Right lobe of liver (tissue), 6 donors: ENCODE data around the gene NCF2. TPM values are rescaled to one million over a fixed set of nuclear protein-coding genes. Genes with fewer than 3 reads are reported as not detected.

Source experiments
- ATAC-seq, 4 donors: fragments of 200-7000 bp; cut with Tn5 transposase; one replicate each; pipeline ENCODE4 v1.9.1; 2020; ENCODE audit warnings: mild to moderate bottlenecking in 4 of 4, moderate library complexity in 4 of 4
- DNase-seq, 3 donors: peaks; one replicate each; pipeline ENCODE4 v3.0.0-alpha.2; 2020
- H3K27ac ChIP-seq, 3 donors: fragments of 200-600 bp; one replicate each; pipeline ENCODE4 v1.8.0; 2022
- H3K27me3 ChIP-seq, 2 donors: fragments of 200-600 bp; one replicate each; pipeline ENCODE4 v1.8.0; 2022
- H3K36me3 ChIP-seq, 4 donors: fragments of 200-600 bp; sonication (generic) in 1 of 4; one replicate each; pipeline versions ENCODE4 v1.5.1 to v1.8.0; 2017 to 2022; ENCODE audit warnings: control low read depth in 1 of 4
- H3K4me1 ChIP-seq, 4 donors: fragments of 200-600 bp; sonication (generic) in 1 of 4; one replicate each; pipeline versions ENCODE4 v1.5.1 to v1.8.0; 2017 to 2022; ENCODE audit warnings: control low read depth in 1 of 4
- H3K4me3 ChIP-seq, 3 donors: fragments of 200-600 bp; one replicate each; pipeline ENCODE4 v1.8.0; 2022
- H3K9me3 ChIP-seq, 4 donors: fragments of 200-600 bp; sonication (generic) in 1 of 4; one replicate each; pipeline versions ENCODE4 v1.5.1 to v1.8.0; 2017 to 2022; ENCODE audit warnings: control low read depth in 1 of 4
- CTCF ChIP-seq, 4 donors: fragments of 200-600 bp in 3 of 4; fragments of 450-650 bp in 1 of 4; IDR thresholded peaks; one replicate each; pipeline versions ENCODE4 v1.5.1 to v1.8.0; 2016 to 2022; ENCODE audit warnings: antibody characterized with exemption in 4 of 4, mild to moderate bottlenecking in 2 of 4
- POLR2A ChIP-seq: fragments of 450-650 bp; IDR thresholded peaks from one replicate; pipeline ENCODE4 v1.6.1; 2017; ENCODE audit warnings: antibody characterized with exemption, mild to moderate bottlenecking
- WGBS: methylation state at CpG from one replicate; pipeline ENCODE4 v1.1.6; 2018; ENCODE audit warnings: low coverage, low lambda C conversion rate; ENCODE audit not compliant: insufficient coverage; ENCODE audit errors: missing lambda C conversion rate; 5-methylcytosine and 5-hydroxymethylcytosine counted together
- intact Hi-C, 2 donors: fragments of 100-400 bp; cut with DNase I; formaldehyde crosslinking; loops; one replicate each; pipeline versions ENCODE4 v1.11.2 to v1.14.1; 2022
- total RNA-seq, 6 experiments: library from RNA; depleted of rRNA in 2 of 6; stranded (reverse); fragments of >200 nt in 2 of 6; fragmentation: NEBNext Ultra II Directional in 3 of 6; extraction: Animal tissue kit (Norgen Biotek cat#: 25700) in 3 of 6; gene quantifications; one replicate each; pipeline versions ENCODE4 v1.1.0 to v1.2.4, GENCODE V29; 2016 to 2023
- donor health status: DM: no; HTN: yes; CAD: no.
- donor health status: DM: no; HTN: no; CAD: no.
- donor health status: DM: no; HTN: no; CAD: no.
- donor health status: DM: no; HTN: yes; CAD: no.
- donor health status: DM: no; HTN: yes; CAD: no.

The NCF2 gene
- total RNA-seq, 6 experiments from 2014 or later, result 3.0 to 11.4 (median 7.9) TPM

GRCh38 chr1:183566026-183566425 is 24.2 kb downstream of the NCF2 start:
- Histone ChIP-seq H3K9me3 (no peaks in the 10 kb centered on the region), H3K36me3 (peaks cover 0 to 2% (median 0%) of the 10 kb centered on the region in 4 donors), H3K4me3 (no peak overlapping the region), H3K27me3 (no peaks in the 10 kb centered on the region), H3K27ac (no peak overlapping the region), H3K4me1 (no peaks in the 10 kb centered on the region)
- DNase-seq (no peak), ATAC-seq (no peak)
- no peak for TF ChIP-seq CTCF (IDR thresholded peaks at IDR 0.05)
- no peak for TF ChIP-seq POLR2A
- intact Hi-C loops, result no loop called here
- WGBS, result 80% methylated on average over 1 of the region's 2 CpGs

DNA sequence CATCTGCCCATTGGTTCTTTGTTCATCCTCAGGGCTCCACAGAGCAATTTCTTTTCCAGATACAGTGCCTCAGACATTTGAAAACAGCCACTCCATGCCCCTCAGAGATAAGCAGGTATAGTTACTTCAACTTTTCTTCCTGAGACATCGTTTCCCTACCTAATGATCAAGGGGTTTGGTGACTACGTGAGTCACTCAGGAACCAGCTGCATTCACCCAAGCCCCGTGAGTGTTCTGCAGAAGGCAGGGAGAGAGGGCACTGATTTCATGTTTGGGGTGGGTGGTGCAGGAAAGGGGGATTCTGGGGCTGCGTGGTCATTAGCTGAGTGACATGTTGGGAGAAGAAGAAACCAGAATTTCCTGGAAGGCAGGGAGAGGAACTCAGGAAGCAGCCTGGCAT is 25.0 kb downstream of the NCF2 start:
- Histone ChIP-seq H3K4me1 (no peaks in the 10 kb centered on the region), H3K27me3 (no peaks in the 10 kb centered on the region), H3K4me3 (no peak overlapping the region), H3K36me3 (peaks cover 0 to 2% (median 0%) of the 10 kb centered on the region in 4 donors), H3K27ac (no peak overlapping the region), H3K9me3 (no peaks in the 10 kb centered on the region)
- no peak for TF ChIP-seq POLR2A
- no peak for TF ChIP-seq CTCF (IDR thresholded peaks at IDR 0.05)
- WGBS, result 51% methylated on average over 4 of the region's 4 CpGs
- DNase-seq (no peak), ATAC-seq (no peak)
- intact Hi-C loops, result no loop called here

- intact Hi-C loops, result no loop called here
- no peak for TF ChIP-seq POLR2A
- TF ChIP-seq CTCF (IDR thresholded peaks at IDR 0.05), result no peak
- H3K9me3 ChIP-seq, result no peaks in the 10 kb centered on the region
- peaks cover 0 to 2% (median 0%) of the 10 kb centered on the region in 4 donors for H3K36me3 ChIP-seq
- DNase-seq, result no peak
- no peak overlapping the region for H3K27ac ChIP-seq
- H3K4me3 ChIP-seq, result no peak overlapping the region
- H3K27me3 ChIP-seq, result no peaks in the 10 kb centered on the region
- ATAC-seq, result no peak
- WGBS, result no CpG with 5 or more reads among the region's 2 CpGs
- no peaks in the 10 kb centered on the region for H3K4me1 ChIP-seq
Observed at GRCh38 chr1:183562701-183563100, 27.6 kb downstream of the NCF2 start.

DNA sequence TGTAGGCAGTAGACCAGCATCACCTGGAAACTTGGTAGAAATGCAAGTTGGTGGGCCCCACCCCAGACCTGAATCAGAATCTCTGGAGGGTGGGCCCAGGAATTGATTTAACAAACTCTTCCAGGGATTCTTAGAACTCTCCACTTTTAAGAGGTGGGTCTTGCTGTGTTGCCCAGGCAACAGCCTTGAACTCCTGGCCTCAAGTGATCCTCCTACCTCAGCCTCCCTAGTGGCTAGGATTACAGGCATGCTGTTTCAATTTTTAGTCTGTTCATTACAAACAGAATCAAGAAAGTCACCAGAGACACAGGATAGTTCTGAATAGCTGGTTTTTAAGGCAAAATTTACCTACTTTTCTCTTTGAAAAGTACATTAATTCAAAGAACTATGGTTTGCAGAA is 31.2 kb downstream of the NCF2 start:
- TF ChIP-seq POLR2A (no peak), CTCF (IDR thresholded peaks at IDR 0.05) (no peak)
- Histone ChIP-seq H3K4me1 (no peaks in the 10 kb centered on the region), H3K36me3 (peaks cover 0 to 3% (median 1%) of the 10 kb centered on the region in 4 donors), H3K27ac (no peak overlapping the region), H3K27me3 (no peaks in the 10 kb centered on the region), H3K9me3 (no peaks in the 10 kb centered on the region), H3K4me3 (no peak overlapping the region)
- ATAC-seq (no peak), DNase-seq (no peak)
- intact Hi-C loops, result no loop called here

- intact Hi-C loops, result no loop called here
- 72% methylated on average over 3 of the region's 3 CpGs for WGBS
Observed at GRCh38 chr1:183554577-183554976, 35.7 kb downstream of the NCF2 start.

More at GRCh38 chr1:183554577-183554976, 35.7 kb downstream of the NCF2 start:
- Histone ChIP-seq H3K9me3 (no peaks in the 10 kb centered on the region), H3K27me3 (no peaks in the 10 kb centered on the region), H3K4me3 (no peak overlapping the region), H3K36me3 (peaks cover 0 to 34% (median 20%) of the 10 kb centered on the region in 4 donors), H3K27ac (no peak overlapping the region), H3K4me1 (no peaks in the 10 kb centered on the region)
- no peak for DNase-seq
- ATAC-seq, result no peak
- TF ChIP-seq CTCF (IDR thresholded peaks at IDR 0.05), result no peak
